Retina (tissue), 1 donor: ENCODE measurements around the gene ERC2.

Experiments
- DNase-seq: peaks from one replicate; pipeline ENCODE4 v3.0.0-alpha.2; 2016

Gene ERC2

GRCh38 chr3:55812394-55813013, 655.8 kb downstream of the ERC2 start:
- DNase-seq: no peak

- DNase-seq: no peak
Observed at GRCh38 chr3:55807210-55807609, 661.1 kb downstream of the ERC2 start.

GRCh38 chr3:55805169-55805568, 663.1 kb downstream of the ERC2 start:
- no peak for DNase-seq

- no peak for DNase-seq
Observed at GRCh38 chr3:55804170-55805095, 663.8 kb downstream of the ERC2 start.

- peak; percentile 36 for DNase-seq
Observed at GRCh38 chr3:55802816-55803215, 665.5 kb downstream of the ERC2 start.

- DNase-seq: no peak
Observed at GRCh38 chr3:55801676-55802075, 666.6 kb downstream of the ERC2 start.

GRCh38 chr3:55801068-55801467, 667.2 kb downstream of the ERC2 start:
- no peak for DNase-seq

- no peak for DNase-seq
Observed at GRCh38 chr3:55797775-55798174, 670.5 kb downstream of the ERC2 start.

GRCh38 chr3:55797084-55797483, 671.2 kb downstream of the ERC2 start:
- no peak for DNase-seq

GRCh38 chr3:55796533-55796932, 671.7 kb downstream of the ERC2 start:
- no peak for DNase-seq

- DNase-seq: no peak
Observed at GRCh38 chr3:55795746-55796145, 672.5 kb downstream of the ERC2 start.

GRCh38 chr3:55795296-55795695, 673.0 kb downstream of the ERC2 start:
- no peak for DNase-seq

GRCh38 chr3:55792742-55793141, 675.5 kb downstream of the ERC2 start:
- DNase-seq: no peak

- DNase-seq: no peak
Observed at GRCh38 chr3:55792009-55792408, 676.3 kb downstream of the ERC2 start.

GRCh38 chr3:55790596-55791350, 677.5 kb downstream of the ERC2 start:
- DNase-seq: no peak

GRCh38 chr3:55789516-55789915, 678.8 kb downstream of the ERC2 start:
- no peak for DNase-seq

- no peak for DNase-seq
Observed at GRCh38 chr3:55782807-55783206, 685.5 kb downstream of the ERC2 start.

GRCh38 chr3:55782351-55782750, 685.9 kb downstream of the ERC2 start:
- DNase-seq: no peak

GRCh38 chr3:55780913-55781312, 687.4 kb downstream of the ERC2 start:
- no peak for DNase-seq

GRCh38 chr3:55779543-55779942, 688.7 kb downstream of the ERC2 start:
- DNase-seq: no peak

GRCh38 chr3:55775366-55776154, 692.7 kb downstream of the ERC2 start:
- DNase-seq: no peak

GRCh38 chr3:55774856-55775255, 693.4 kb downstream of the ERC2 start:
- no peak for DNase-seq

- DNase-seq: no peak
Observed at GRCh38 chr3:55771503-55771902, 696.8 kb downstream of the ERC2 start.
